ENCODE measurements around the gene OOSP3.
"Not testable (repeated sequence)": the region's sequence is repeated elsewhere in the genome, so short reads cannot be mapped to it uniquely, and the experiment has no call there.

- TF ChIP-seq CTCF (IDR thresholded peaks at IDR 0.05; ENCODE audit: low read length); EZH2 (optimal IDR thresholded peaks at IDR 0.05; ENCODE audit: low read depth, low read length): not testable (repeated sequence)
Measured at GRCh38 chr11:59903569-59903968, 25.0 kb downstream of the OOSP3 start.
